ENCODE results near the gene PRTG. TPM values are rescaled to one million over a fixed set of nuclear protein-coding genes. Genes with fewer than 3 reads are reported as not detected.

The PRTG gene
- polyA plus RNA-seq, 1 of the 3 experiments (the other 2 are of a cell fraction), result 3.0 TPM

DNA sequence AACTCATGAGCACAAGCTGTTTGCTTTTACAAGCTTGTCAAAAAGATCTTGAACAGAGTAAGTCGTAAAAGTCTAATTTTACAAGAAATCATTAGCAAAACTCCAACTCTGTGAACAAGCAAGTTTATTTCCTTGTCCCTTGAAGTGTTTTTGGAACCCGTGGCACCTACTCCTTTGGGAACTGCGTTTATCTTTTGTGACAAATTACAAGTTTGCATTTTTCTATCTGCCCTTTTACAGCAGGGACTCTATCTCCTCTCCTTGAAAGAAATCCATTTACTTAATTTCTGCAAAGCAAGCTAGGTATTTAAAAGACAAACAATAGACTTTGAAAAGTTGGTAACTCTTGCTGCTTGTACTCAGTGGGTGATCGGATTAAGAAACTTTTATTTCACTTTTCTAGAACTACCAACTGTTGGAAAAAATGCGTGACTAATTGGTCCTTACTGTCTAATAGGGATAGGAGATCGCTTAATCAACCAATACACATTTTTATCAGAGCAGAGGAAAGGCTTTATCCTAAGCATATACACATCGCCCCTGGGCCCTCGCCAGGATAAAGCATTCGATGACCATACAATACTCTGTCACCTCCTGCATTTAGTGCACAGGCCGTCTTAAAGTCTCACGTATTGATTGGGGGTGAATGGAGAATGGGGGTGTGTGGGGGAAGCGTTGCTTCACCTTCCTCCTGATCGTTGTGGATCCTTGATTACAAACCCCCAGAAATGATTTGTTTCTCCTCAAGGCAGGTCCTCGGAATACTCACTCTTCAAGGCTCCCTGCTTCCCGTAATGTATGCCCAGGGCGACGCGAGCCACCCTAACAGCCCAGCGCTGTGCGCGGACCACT, 1.7 kb downstream of the PRTG start:
- Histone ChIP-seq H3K79me2 (ENCODE audit: insufficient read depth) (peaks cover 32% of the 10 kb centered on the region), H3K4me1 (ENCODE audit: control insufficient read depth in 1 of 2, insufficient read depth in 2 of 2, low read depth in 1 of 2, low read length in 1 of 2) (peaks cover 11 to 30% of the 10 kb centered on the region in 2 experiments), H3K27ac (ENCODE audit: low read depth in 2 of 2, low read length in 1 of 2) (peak overlapping the region in 1 of 2 experiments; percentile 94; a peak in 1 of 4 replicates), H3K36me3 (replicated peaks in 1 of 2; ENCODE audit: control insufficient read depth in 1 of 2, insufficient read depth in 2 of 2, low read length in 1 of 2) (peaks cover 0 to 5% of the 10 kb centered on the region in 2 experiments), H2AFZ (ENCODE audit: low read depth) (peak overlapping the region; percentile 95; the same call in 1 of the 2 replicates), H3K9ac (peak overlapping the region; percentile 75; the same call in 1 of the 2 replicates), H3K4me3 (ENCODE audit: low read depth in 2 of 2, low read length in 1 of 2) (peak overlapping the region; percentile 86 to 91), H3K4me2 (peak overlapping the region; percentile 89), H3K9me3 (no peaks in the 10 kb centered on the region), H4K20me1 (ENCODE audit: insufficient read depth) (no peaks in the 10 kb centered on the region), H3K9me2 (no peaks in the 10 kb centered on the region), H3K27me3 (ENCODE audit: insufficient read depth) (no peaks in the 10 kb centered on the region), H3F3A (replicated peaks; ENCODE audit: insufficient read depth) (peaks cover 12% of the 10 kb centered on the region)
- WGBS (ENCODE audit: low lambda C conversion rate), result 41% methylated on average over 21 of the region's 21 CpGs
- no peak for TF ChIP-seq RFX5 (IDR thresholded peaks at IDR 0.05; ENCODE audit: low read length)
- TF ChIP-seq SIN3A (IDR thresholded peaks at IDR 0.05; ENCODE audit: borderline replicate concordance, low read depth, low read length), result 0 out of 2 replicates have a peak, but pooled peaks have one; percentile 21
- POLR2A ChIA-PET, result interaction anchor here (1.1 to 1.4 kb wide), 3 partner anchors 27 to 58 kb away, joined by 4 to 7 read pairs (median 6); no protein-coding TSS in a partner anchor
- DNase-seq, result peak; percentile 52
- CTCF ChIA-PET, result interaction anchor here (0.6 to 1.6 kb wide), 10 partner anchors 16 to 93 kb away, joined by 3 to 6 read pairs (median 4); no protein-coding TSS in a partner anchor

DNA sequence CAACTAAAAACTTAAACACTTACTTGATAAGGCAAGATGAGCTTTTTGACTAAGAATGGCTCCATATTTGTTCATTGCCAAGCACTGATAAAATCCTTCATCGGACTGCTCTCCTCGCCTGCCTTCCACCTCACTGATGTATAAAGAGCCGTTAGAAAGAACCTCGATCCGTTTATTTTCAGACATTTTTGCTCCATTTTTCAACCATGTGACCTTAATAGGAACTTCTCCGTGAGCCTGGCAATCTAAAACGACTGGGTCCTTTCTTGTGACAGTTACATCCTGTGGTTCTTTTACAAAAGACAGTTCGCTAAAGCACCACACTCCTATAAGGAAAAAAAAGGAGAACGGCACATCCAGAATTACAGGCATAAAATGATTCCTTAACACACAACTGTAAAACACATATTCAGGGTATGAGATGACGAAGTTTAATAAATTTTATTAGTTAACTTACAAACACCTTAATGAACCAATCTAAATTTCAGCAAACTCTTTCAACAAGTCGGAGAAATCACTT, 2.5 kb downstream of the PRTG start:
- ChIA-PET POLR2A (no interaction called here), CTCF (interaction anchor here (0.8 to 1.6 kb wide), 3 partner anchors 16 to 92 kb away, joined by 3 to 5 read pairs (median 3); no protein-coding TSS in a partner anchor)
- Histone ChIP-seq H3K36me3 (replicated peaks in 1 of 2; ENCODE audit: control insufficient read depth in 1 of 2, insufficient read depth in 2 of 2, low read length in 1 of 2) (peaks cover 3 to 5% of the 10 kb centered on the region in 2 experiments), H3K79me2 (ENCODE audit: insufficient read depth) (peaks cover 36% of the 10 kb centered on the region), H3F3A (replicated peaks; ENCODE audit: insufficient read depth) (peaks cover 12% of the 10 kb centered on the region), H4K20me1 (ENCODE audit: insufficient read depth) (no peaks in the 10 kb centered on the region), H3K9ac (no peak overlapping the region), H3K9me3 (no peaks in the 10 kb centered on the region), H3K27ac (ENCODE audit: low read depth in 2 of 2, low read length in 1 of 2) (no peak overlapping the region), H3K27me3 (ENCODE audit: insufficient read depth) (no peaks in the 10 kb centered on the region), H3K4me2 (peak overlapping the region; percentile 89; the same call in 1 of the 2 replicates), H3K9me2 (no peaks in the 10 kb centered on the region), H3K4me3 (ENCODE audit: low read depth in 2 of 2, low read length in 1 of 2) (no peak overlapping the region), H3K4me1 (ENCODE audit: control insufficient read depth in 1 of 2, insufficient read depth in 2 of 2, low read depth in 1 of 2, low read length in 1 of 2) (peaks cover 11 to 30% of the 10 kb centered on the region in 2 experiments), H2AFZ (ENCODE audit: low read depth) (no peak overlapping the region)
- DNase-seq, result no peak
- 84% methylated on average over 11 of the region's 11 CpGs for WGBS (ENCODE audit: low lambda C conversion rate)
- no peak for TF ChIP-seq YY1 (IDR thresholded peaks at IDR 0.05; ENCODE audit: low read depth)
- TF ChIP-seq, protein P1, sequence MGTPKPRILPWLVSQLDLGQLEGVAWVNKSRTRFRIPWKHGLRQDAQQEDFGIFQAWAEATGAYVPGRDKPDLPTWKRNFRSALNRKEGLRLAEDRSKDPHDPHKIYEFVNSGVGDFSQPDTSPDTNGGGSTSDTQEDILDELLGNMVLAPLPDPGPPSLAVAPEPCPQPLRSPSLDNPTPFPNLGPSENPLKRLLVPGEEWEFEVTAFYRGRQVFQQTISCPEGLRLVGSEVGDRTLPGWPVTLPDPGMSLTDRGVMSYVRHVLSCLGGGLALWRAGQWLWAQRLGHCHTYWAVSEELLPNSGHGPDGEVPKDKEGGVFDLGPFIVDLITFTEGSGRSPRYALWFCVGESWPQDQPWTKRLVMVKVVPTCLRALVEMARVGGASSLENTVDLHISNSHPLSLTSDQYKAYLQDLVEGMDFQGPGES (IDR thresholded peaks at IDR 0.05; ENCODE audit: low read depth, low read length), result no peak
- TF ChIP-seq, protein P2, sequence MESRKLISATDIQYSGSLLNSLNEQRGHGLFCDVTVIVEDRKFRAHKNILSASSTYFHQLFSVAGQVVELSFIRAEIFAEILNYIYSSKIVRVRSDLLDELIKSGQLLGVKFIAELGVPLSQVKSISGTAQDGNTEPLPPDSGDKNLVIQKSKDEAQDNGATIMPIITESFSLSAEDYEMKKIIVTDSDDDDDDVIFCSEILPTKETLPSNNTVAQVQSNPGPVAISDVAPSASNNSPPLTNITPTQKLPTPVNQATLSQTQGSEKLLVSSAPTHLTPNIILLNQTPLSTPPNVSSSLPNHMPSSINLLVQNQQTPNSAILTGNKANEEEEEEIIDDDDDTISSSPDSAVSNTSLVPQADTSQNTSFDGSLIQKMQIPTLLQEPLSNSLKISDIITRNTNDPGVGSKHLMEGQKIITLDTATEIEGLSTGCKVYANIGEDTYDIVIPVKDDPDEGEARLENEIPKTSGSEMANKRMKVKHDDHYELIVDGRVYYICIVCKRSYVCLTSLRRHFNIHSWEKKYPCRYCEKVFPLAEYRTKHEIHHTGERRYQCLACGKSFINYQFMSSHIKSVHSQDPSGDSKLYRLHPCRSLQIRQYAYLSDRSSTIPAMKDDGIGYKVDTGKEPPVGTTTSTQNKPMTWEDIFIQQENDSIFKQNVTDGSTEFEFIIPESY (IDR thresholded peaks at IDR 0.05; ENCODE audit: borderline replicate concordance, low read depth), result no peak
- no peak for TF ChIP-seq MXI1 (IDR thresholded peaks at IDR 0.05; ENCODE audit: low read depth, low read length)
- TF ChIP-seq SIN3A (IDR thresholded peaks at IDR 0.05; ENCODE audit: borderline replicate concordance, low read depth, low read length), result no peak
- TF ChIP-seq RAD21 (IDR thresholded peaks at IDR 0.05; ENCODE audit: low read length), result no peak
- TF ChIP-seq JUND (IDR thresholded peaks at IDR 0.05), result no peak
- TF ChIP-seq NFIC (IDR thresholded peaks at IDR 0.05; ENCODE audit: borderline replicate concordance), result no peak
- no peak for TF ChIP-seq GATA2 (CRISPR knock-in tag; IDR thresholded peaks at IDR 0.05)
- no peak for TF ChIP-seq GABPA (IDR thresholded peaks at IDR 0.05; ENCODE audit: low read depth)
- TF ChIP-seq FOXJ3 (CRISPR knock-in tag; IDR thresholded peaks at IDR 0.05), result no peak
- no peak for TF ChIP-seq EZH2phosphoT487 (IDR thresholded peaks at IDR 0.05; ENCODE audit: borderline replicate concordance, low read depth)
- TF ChIP-seq, protein P3, sequence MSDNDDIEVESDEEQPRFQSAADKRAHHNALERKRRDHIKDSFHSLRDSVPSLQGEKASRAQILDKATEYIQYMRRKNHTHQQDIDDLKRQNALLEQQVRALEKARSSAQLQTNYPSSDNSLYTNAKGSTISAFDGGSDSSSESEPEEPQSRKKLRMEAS (IDR thresholded peaks at IDR 0.05; ENCODE audit: low read depth), result no peak
- TF ChIP-seq, protein P4, sequence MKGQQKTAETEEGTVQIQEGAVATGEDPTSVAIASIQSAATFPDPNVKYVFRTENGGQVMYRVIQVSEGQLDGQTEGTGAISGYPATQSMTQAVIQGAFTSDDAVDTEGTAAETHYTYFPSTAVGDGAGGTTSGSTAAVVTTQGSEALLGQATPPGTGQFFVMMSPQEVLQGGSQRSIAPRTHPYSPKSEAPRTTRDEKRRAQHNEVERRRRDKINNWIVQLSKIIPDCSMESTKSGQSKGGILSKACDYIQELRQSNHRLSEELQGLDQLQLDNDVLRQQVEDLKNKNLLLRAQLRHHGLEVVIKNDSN (IDR thresholded peaks at IDR 0.05; ENCODE audit: borderline replicate concordance, low read depth), result no peak
- no peak for TF ChIP-seq CHD2 (IDR thresholded peaks at IDR 0.05; ENCODE audit: low read length, partially characterized antibody)
- TF ChIP-seq, protein P5, sequence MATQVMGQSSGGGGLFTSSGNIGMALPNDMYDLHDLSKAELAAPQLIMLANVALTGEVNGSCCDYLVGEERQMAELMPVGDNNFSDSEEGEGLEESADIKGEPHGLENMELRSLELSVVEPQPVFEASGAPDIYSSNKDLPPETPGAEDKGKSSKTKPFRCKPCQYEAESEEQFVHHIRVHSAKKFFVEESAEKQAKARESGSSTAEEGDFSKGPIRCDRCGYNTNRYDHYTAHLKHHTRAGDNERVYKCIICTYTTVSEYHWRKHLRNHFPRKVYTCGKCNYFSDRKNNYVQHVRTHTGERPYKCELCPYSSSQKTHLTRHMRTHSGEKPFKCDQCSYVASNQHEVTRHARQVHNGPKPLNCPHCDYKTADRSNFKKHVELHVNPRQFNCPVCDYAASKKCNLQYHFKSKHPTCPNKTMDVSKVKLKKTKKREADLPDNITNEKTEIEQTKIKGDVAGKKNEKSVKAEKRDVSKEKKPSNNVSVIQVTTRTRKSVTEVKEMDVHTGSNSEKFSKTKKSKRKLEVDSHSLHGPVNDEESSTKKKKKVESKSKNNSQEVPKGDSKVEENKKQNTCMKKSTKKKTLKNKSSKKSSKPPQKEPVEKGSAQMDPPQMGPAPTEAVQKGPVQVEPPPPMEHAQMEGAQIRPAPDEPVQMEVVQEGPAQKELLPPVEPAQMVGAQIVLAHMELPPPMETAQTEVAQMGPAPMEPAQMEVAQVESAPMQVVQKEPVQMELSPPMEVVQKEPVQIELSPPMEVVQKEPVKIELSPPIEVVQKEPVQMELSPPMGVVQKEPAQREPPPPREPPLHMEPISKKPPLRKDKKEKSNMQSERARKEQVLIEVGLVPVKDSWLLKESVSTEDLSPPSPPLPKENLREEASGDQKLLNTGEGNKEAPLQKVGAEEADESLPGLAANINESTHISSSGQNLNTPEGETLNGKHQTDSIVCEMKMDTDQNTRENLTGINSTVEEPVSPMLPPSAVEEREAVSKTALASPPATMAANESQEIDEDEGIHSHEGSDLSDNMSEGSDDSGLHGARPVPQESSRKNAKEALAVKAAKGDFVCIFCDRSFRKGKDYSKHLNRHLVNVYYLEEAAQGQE (IDR thresholded peaks at IDR 0.05; ENCODE audit: low read depth, low read length), result no peak

Data from SK-N-SH (cell line).